HG02870 (cell line): ENCODE results near the gene EXOSC6.
"Not testable (repeated sequence)": the region's sequence is repeated elsewhere in the genome, so short reads cannot be mapped to it uniquely, and the experiment has no call there.

ENCODE experiments used
- ATAC-seq: cut with Tn5 transposase; IDR thresholded peaks from one replicate; pipeline ENCODE4 v1.9.1; 2021; ENCODE audit warnings: mild to moderate bottlenecking, moderate library complexity; ENCODE audit not compliant: unreplicated experiment

The EXOSC6 gene

DNA sequence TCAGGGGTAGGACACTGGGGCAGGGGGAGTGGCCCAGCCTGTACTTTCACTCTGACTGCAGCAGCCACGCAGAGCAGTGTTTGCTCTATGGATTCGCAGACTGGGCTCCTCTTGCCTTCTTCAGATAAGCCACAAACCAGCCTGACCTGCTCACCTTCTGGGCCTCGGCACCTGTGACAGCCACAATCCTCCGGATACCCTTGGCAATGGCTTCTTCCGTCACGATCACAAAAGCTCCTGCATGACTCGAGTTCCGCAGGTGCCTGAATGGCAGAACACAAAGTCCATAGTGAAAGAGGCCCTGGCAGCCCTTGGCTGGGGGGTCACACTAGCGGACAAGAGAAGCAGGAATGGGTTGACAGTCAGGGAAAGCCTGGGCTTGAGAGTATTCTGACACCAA is 3.8 kb upstream of the EXOSC6 start:
- no peak for ATAC-seq

DNA sequence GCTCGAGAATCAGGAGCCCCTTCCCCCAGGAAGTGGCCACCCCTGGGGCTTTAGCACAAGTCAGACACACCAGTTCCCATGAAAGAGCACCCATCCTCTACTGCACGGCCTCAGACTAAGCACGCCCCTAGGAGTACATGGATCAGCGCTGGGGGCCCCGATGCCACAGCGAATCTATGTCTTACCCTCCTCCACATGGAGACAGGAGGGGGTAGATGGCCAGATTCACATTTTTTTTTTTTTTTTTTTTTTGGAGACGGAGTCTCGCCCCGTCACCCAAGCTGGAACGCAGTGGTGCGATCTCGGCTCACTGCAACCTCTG is 3.2 kb upstream of the EXOSC6 start:
- ATAC-seq = no peak

DNA sequence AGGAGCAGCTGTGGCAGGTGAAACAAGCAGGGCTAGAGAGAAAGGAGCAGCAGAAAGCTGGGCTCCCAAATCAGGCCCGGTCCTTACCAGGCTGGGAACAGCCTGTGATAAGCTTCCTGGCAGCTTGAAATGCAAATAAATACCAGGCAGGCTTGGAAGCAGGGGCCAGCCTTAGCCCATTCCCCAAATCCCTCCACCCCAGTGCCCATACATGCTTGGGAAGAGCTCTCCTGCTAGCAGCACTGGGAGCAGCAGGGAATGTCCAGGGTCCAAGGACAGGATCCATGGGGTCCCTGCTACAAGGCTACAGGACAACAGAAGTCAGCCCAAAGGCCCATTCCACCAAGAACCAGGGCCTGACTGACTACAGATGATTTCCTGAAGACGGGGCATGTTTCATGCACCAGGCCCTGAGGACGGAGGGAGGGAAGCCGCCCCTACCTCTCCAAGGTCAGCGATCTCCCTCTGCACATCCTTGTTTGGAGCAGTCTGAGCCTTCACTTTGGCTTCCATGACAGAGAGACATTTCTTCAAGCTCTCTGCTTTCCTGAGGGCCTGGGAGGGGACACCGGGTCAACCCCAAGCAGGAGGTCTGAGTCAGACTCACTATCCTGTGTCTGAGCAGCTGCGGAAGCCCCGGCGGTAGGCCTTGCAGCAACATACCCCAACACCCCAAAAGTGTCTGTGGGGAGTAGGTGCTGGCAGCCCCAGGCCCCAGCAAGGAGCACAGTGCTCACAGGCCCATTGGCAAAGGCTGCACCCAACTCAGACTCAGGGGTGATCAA is 2.6 kb upstream of the EXOSC6 start:
- no peak for ATAC-seq

- ATAC-seq = no peak
Observed at GRCh38 chr16:70253291-70254106, 1.8 kb upstream of the EXOSC6 start.

DNA sequence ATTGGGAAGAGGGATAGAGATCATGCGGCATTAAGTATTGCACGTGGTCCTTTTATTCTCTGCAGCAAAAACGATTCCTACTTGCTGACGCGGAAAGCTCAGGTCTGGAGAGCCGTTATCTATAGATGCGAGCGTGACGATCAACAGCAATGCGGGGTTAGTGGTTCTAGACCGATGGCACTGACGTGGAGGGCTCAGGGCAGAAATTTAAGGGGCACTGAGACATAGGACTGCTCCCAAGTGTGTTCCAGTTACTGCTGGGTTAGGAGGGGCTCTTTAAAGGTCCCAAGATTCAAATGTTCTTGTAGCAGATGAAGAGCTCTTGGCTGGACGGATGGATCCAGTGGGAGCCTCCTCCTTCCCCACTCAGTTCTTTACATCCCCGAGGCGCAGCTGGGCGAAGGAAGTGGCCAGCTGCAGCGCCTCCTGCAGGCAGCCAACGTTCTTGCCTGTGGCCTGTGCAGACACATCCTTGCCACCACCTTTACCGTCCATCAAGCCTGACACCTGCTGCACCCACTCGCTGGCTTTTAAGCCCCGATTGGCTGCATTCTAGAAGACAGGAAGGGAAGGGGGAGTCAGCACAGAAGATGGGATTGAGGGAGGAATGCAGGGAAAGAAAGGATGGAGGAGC is 732 bp upstream of the EXOSC6 start:
- no peak for ATAC-seq

- peak; percentile 28 for ATAC-seq
Observed at GRCh38 chr16:70250748-70251628, 752 bp downstream of the EXOSC6 start.

DNA sequence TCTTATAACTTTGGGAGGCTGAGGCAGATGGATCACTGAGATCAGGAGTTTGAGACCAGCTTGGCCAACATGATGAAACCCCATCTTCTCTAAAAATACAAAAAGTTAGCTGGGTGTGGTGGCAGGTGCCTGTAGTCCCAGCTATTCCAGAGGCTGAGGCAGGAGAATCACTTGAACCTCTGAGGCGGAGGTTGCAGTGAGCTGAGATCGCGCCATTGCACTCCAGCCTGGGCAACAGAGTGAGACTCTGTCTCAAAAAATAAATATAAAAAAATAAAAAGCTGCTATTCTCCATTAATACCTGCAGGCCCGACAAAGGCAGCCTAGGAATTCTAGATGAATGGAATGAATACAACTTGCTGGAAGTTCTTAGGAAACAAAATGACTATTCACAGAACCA is 2.0 kb downstream of the EXOSC6 start:
- not testable (repeated sequence) for ATAC-seq

DNA sequence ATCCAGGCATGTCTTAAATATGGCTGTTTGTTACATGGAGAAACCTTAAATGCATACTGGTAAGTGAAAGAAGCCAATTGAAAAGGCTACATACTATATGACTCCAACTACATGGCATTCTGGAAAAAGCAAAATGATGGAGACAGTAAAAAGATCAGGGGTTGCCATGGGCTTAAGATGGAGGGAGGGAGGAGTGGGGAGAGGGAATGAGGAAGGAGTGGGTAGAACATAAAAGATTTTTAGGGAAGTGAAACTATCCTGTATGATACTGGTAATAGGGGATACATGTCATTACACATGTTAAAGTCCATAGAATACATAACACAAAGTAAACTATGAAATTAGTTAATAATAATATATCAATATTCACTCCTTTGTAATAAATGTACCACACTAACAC is 13.0 kb downstream of the EXOSC6 start:
- ATAC-seq = not testable (repeated sequence)

DNA sequence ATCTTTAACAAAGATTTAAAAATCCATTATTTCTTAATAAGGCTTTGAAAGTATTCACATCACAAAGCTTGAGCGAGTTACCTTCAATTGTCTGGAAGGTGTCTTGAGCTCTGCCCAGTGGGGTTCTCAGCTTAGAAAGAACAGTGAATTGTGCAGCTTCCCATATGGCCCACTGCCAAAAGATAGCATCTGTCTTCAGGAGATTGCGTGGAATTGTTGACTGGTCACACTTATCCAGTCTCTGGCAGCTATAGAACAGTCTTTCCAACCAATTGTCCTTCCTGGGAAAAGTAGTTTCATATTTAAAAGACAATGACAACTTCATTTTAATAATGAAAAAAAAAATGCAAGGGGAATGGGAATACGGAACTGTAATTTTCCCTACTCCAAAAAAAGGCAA is 19.9 kb downstream of the EXOSC6 start:
- not testable (repeated sequence) for ATAC-seq

DNA sequence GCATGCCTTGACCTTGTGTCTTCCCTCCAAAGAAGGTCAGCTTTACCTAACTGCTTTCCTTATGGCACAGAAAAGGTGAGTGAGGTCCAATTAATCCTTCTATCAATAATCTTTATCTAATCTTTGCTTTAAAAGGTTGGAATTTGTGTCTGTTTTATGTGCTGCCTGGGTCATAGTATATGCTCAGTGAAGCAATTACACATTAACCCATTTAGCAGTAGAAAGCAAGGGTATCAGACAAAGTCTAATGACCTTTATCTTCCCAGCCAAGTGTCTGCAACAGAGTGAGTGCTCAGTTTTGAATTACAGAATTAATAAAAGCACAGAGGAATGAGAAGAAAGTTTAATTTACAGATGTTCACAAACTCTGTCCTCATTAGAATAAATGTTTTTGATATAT is 25.7 kb downstream of the EXOSC6 start:
- ATAC-seq = not testable (repeated sequence)

GRCh38 chr16:70225430-70225829 is 26.3 kb downstream of the EXOSC6 start:
- not testable (repeated sequence) for ATAC-seq

- ATAC-seq = not testable (repeated sequence)
Observed at GRCh38 chr16:70224645-70225044, 27.1 kb downstream of the EXOSC6 start.

DNA sequence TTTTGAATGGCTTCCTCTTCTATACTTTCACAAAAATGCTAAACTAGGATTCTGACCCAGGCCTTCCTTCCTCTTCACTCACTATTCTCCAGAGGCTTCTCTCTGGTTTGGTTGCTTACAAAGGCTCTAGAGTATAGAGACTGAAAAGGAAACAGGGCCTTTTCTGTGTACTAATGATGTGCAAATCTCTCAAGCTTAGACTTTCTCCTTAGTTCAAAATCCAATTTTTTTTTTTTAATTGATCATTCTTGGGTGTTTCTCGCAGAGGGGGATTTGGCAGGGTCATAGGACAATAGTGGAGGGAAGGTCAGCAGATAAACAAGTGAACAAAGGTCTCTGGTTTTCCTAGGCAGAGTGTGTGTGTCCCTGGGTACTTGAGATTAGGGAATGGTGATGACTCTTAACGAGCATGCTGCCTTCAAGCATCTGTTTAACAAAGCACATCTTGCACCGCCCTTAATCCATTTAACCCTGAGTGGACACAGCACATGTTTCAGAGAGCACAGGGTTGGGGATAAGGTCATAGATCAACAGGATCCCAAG is 27.7 kb downstream of the EXOSC6 start:
- not testable (repeated sequence) for ATAC-seq

DNA sequence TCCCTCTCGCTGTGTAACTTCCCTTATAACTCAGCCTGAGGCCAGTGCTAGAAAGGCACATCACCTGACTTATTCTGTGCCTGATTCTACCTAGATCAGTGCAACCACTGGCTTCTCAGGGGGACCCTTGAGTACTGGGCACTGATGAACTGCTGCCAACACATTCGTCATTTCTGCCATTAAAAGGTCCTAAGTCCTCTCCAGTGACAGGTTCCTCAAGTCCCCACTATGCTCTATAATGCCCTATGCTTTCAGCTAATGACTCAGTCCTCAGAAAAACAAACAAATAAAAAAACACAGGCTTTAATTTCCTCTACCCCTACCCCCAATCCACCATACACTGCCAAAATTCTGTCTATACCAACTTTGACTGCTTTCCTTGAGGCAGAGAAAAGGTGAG is 28.5 kb downstream of the EXOSC6 start:
- ATAC-seq = not testable (repeated sequence)

DNA sequence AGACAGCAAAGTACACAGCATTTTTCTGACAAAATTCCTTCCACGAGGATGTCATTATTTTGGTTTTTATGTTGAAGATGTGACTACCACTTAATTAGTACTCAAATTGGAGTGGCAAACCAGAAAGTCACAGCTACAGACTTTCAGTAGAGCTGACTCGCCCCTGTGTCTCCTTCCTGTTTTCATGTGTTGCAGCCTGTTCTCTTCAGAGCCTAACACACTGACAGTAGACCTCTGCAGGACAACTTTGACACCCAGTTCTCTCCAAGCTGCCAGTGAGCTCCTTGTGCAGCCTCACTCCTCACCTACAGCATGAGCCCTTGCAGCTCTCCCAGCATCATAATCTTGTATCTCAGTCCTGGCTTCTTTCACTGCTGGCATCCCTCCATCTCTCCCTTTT is 29.2 kb downstream of the EXOSC6 start:
- not testable (repeated sequence) for ATAC-seq

- ATAC-seq = not testable (repeated sequence)
Observed at GRCh38 chr16:70218586-70218985, 33.2 kb downstream of the EXOSC6 start.

- not testable (repeated sequence) for ATAC-seq
Observed at GRCh38 chr16:70206382-70206781, 45.4 kb downstream of the EXOSC6 start.

GRCh38 chr16:70204668-70205405 is 46.9 kb downstream of the EXOSC6 start:
- not testable (repeated sequence) for ATAC-seq

DNA sequence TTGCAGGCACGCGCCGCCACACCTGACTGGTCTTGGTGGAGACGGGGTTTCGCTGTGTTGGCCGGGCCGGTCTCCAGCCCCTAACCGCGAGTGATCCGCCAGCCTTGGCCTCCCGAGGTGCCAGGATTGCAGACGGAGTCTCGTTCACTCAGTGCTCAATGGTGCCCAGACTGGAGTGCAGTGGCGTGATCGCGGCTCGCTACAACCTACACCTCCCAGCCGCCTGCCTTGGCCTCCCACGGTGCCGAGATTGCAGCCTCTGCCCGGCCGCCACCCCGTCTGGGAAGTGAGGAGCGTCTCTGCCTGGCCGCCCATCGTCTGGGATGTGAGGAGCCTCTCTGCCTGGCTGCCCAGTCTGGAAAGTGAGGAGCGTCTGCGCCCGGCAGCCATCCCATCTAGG is 47.7 kb downstream of the EXOSC6 start:
- ATAC-seq = not testable (repeated sequence)

DNA sequence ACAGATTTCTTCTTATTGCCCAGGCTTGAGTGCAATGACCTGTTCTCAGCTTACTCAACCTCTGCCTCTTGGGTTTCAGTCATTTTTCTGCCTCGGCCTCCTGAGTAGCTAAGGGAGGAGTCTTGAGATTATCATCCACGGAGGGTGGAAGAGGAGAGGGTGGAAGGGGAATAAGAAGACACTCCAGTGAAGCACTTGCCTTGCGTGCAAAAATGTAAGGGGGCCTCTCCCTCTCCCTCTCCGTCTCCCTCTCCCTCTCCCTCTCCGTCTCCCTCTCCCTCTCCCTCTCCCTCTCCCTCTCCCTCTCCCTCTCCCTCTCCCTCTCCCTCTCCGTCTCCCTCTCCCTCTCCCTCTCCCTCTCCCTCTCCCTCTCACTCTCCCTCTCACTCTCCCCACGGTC is 48.2 kb downstream of the EXOSC6 start:
- ATAC-seq = not testable (repeated sequence)
